Upper lobe of left lung (tissue), 6 donors: ENCODE measurements around the gene HSPB1. TPM values are rescaled to one million over a fixed set of nuclear protein-coding genes. Genes with fewer than 3 reads are reported as not detected.
A peak's percentile ranks its signal among the peaks of the same experiment; 100 is the strongest.
"Not testable (repeated sequence)": the region's sequence is repeated elsewhere in the genome, so short reads cannot be mapped to it uniquely, and the experiment has no call there.

ENCODE experiments used
- ATAC-seq, 2 donors: fragments of 200-7000 bp; cut with Tn5 transposase; one replicate each; pipeline ENCODE4 v1.9.1; 2022; ENCODE audit warnings: mild to moderate bottlenecking in 2 of 2, moderate library complexity in 2 of 2; ENCODE audit not compliant: low FRiP score in 2 of 2
- DNase-seq, 2 donors: peaks; one replicate each; pipeline ENCODE4 v3.0.0-alpha.2; 2019 to 2020
- H3K27ac ChIP-seq, 4 donors: fragments of 200-600 bp; sonication (generic); one replicate each; pipeline ENCODE4 v1.5.1; 2016 to 2019
- H3K27me3 ChIP-seq, 4 donors: fragments of 200-600 bp; sonication (generic); one replicate each; pipeline ENCODE4 v1.5.1; 2017 to 2019
- H3K36me3 ChIP-seq, 4 donors: fragments of 200-600 bp; sonication (generic); one replicate each; pipeline ENCODE4 v1.5.1; 2016 to 2019
- H3K4me1 ChIP-seq, 4 donors: fragments of 200-600 bp; sonication (generic); one replicate each; pipeline ENCODE4 v1.5.1; 2018 to 2019
- H3K4me3 ChIP-seq, 4 donors: fragments of 200-600 bp; sonication (generic); one replicate each; pipeline ENCODE4 v1.5.1; 2017 to 2019; ENCODE audit warnings: mild to moderate bottlenecking in 2 of 4, moderate library complexity in 1 of 4
- H3K9me3 ChIP-seq, 4 donors: fragments of 200-600 bp; sonication (generic); one replicate each; pipeline ENCODE4 v1.5.1; 2018 to 2019
- EP300 ChIP-seq, 4 donors: sonication (generic); formaldehyde crosslinking; IDR thresholded peaks; one replicate each; pipeline ENCODE4 v1.5.1; 2017; ENCODE audit warnings: antibody characterized with exemption in 4 of 4, control low read depth in 2 of 4
- POLR2A ChIP-seq, 4 donors: fragments of 450-650 bp; IDR thresholded peaks; one replicate each; pipeline ENCODE4 v1.5.1; 2016 to 2017; ENCODE audit warnings: antibody characterized with exemption in 4 of 4, mild to moderate bottlenecking in 2 of 4
- POLR2AphosphoS5 ChIP-seq, 2 donors: sonication (generic); formaldehyde crosslinking; IDR thresholded peaks; one replicate each; pipeline ENCODE4 v1.5.1; 2017; ENCODE audit warnings: antibody characterized with exemption in 2 of 2
- WGBS, 2 donors: methylation state at CpG; one replicate each; pipeline ENCODE4 v1.1.5; 2017 to 2018; 5-methylcytosine and 5-hydroxymethylcytosine counted together
- total RNA-seq, 6 donors: library from RNA; depleted of rRNA in 4 of 6; stranded (reverse); fragments of >200 nt in 4 of 6; gene quantifications; one replicate each; pipeline versions ENCODE4 v1.1.0 to v1.2.1, GENCODE V29; 2016 to 2021
- TF ChIP-seq, protein P1 (sequence below), 6 experiments: fragments of 450-650 bp in 4 of 6; fragments of 200-600 bp in 2 of 6; sonication (generic) in 2 of 6; IDR thresholded peaks; one replicate each; pipeline ENCODE4 v1.5.1; 2016 to 2019; ENCODE audit warnings: antibody characterized with exemption in 6 of 6
- donor health status: DM: no; HTN: no; CAD: no; lungs with moderate emphysema.
- donor health status: DM: no; HTN: yes; CAD: no; lungs with severe emphysema.

HSPB1 gene
- total RNA-seq, 6 donors from 2014 or later: 164 to 703 (median 300) TPM

DNA sequence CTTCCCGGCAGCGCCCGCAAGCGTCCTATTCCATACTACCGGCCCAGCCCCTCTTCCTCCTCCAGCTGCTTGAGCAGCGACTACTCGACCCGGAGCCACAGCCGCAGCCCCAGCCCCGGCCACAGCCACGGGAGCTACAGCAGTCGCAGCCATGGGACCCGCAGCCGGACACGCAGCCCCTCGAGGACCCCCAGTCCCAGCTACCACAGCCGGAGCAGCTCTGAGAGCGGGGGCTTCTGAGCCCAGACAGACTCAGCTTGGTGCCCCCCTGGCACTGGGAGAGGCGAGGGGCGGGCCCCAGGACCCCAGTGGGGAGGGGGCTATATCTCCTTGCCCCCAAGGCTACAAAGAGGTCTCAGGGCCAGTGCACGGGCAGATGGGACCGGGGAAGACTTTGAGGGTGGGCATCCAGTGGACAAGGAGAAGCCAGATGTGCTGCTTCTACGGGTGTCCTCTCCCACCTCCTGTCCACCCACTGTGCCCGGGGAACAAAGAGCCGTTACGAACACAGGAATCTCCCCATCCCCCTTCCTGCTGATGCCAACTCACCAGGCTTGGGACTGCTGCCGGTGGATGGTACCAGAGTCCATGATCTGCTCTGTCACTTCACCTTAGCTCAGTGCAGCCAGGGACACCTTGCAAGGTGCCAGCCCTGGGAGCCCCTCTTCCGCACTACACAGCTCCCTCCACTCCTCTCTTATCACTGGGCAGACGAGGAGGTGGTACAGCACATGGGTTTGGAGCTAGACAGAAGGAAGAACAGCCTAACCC lies 16.7 kb upstream of the HSPB1 start:
- peaks cover 0 to 24% (median 16%) of the 10 kb centered on the region in 4 donors for H3K27me3 ChIP-seq
- H3K27ac ChIP-seq: no peak overlapping the region
- ATAC-seq (no peak), DNase-seq (peak in 1 of 2 donors; percentile 82)
- WGBS, 2 donors: 82 to 84% methylated on average over 22 to 25 of the region's 29 CpGs
- no peak overlapping the region for H3K4me3 ChIP-seq
- no peaks in the 10 kb centered on the region for H3K9me3 ChIP-seq
- no peaks in the 10 kb centered on the region for H3K36me3 ChIP-seq
- H3K4me1 ChIP-seq: peaks cover 15 to 22% (median 19%) of the 10 kb centered on the region in 4 donors
- TF ChIP-seq EP300 (IDR thresholded peaks at IDR 0.05) (no peak), POLR2AphosphoS5 (IDR thresholded peaks at IDR 0.05) (no peak), POLR2A (IDR thresholded peaks at IDR 0.05) (no peak)
- TF ChIP-seq, protein P1, sequence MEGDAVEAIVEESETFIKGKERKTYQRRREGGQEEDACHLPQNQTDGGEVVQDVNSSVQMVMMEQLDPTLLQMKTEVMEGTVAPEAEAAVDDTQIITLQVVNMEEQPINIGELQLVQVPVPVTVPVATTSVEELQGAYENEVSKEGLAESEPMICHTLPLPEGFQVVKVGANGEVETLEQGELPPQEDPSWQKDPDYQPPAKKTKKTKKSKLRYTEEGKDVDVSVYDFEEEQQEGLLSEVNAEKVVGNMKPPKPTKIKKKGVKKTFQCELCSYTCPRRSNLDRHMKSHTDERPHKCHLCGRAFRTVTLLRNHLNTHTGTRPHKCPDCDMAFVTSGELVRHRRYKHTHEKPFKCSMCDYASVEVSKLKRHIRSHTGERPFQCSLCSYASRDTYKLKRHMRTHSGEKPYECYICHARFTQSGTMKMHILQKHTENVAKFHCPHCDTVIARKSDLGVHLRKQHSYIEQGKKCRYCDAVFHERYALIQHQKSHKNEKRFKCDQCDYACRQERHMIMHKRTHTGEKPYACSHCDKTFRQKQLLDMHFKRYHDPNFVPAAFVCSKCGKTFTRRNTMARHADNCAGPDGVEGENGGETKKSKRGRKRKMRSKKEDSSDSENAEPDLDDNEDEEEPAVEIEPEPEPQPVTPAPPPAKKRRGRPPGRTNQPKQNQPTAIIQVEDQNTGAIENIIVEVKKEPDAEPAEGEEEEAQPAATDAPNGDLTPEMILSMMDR (IDR thresholded peaks at IDR 0.05): no peak

DNA sequence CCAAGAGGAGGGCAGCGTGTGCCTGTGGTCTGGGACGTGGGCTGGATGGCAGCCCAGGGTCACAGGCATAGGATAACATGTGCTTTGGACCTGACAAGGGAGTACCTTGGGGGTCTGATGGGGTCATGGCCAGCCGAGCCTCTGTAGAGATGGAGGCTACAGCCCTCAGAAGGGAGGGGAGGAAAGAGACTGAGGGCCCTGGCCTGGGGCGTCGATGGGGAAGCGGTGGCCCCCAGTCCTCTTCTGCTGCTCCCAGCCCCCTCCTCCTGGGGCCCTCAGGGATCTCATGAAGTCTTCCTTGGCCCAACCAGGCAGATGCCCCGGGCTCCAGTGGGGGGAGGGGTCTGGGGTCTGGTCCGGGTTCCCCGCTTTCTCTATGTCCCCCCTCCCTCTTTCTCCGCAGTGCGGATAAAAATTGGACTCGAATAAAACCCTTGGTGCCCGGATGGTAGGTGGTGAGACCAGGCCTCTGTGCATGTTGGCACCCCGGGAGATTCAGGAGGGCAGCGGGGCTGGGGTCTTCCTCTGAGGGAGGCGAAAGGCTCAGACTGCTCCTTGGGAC lies 15.6 kb upstream of the HSPB1 start:
- DNase-seq: no peak
- H3K27ac ChIP-seq: no peak overlapping the region
- H3K27me3 ChIP-seq: peaks cover 0 to 19% (median 14%) of the 10 kb centered on the region in 4 donors
- no peaks in the 10 kb centered on the region for H3K36me3 ChIP-seq
- TF ChIP-seq EP300 (IDR thresholded peaks at IDR 0.05) (no peak), POLR2AphosphoS5 (IDR thresholded peaks at IDR 0.05) (no peak), POLR2A (IDR thresholded peaks at IDR 0.05) (no peak)
- H3K4me3 ChIP-seq: no peak overlapping the region
- no peak for ATAC-seq
- H3K4me1 ChIP-seq: peaks cover 20 to 23% (median 21%) of the 10 kb centered on the region in 4 donors
- no peaks in the 10 kb centered on the region for H3K9me3 ChIP-seq
- WGBS, 2 donors: 86 to 89% methylated on average over 14 to 15 of the region's 16 CpGs

DNA sequence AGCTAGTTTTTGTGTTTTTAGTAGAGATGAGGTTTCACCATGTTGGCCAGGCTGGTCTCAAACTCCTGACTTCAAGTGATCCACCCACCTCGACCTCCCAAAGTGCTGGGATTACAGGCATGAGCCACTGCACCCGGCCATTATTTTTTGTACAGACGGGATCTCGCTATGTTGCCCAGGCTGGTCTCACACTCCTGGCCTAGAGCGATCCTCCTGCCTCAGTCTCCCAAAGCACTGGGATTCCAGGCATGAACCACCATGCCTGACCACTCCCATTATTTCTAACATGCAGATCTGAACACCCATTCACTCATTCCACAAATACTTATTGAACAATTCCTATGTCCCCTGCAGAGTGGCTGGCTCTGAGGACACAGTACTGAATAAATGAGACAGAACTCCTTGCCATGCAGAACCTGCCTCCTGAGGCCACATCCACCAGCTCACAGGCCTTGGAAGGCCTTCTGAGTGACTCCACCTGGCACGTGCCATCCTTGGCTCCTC lies 11.6 kb upstream of the HSPB1 start:
- H3K4me3 ChIP-seq, H3K9me3 ChIP-seq, ATAC-seq, H3K27me3 ChIP-seq, H3K36me3 ChIP-seq, DNase-seq: not testable (repeated sequence)
- 92 to 95% methylated on average over 6 of the region's 6 CpGs for WGBS, 2 donors
- Histone ChIP-seq H3K4me1 (peaks cover 29 to 44% (median 40%) of the 10 kb centered on the region in 4 donors), H3K27ac (peak overlapping the region in 3 of 4 donors; percentile 91 to 93 (median 92))

DNA sequence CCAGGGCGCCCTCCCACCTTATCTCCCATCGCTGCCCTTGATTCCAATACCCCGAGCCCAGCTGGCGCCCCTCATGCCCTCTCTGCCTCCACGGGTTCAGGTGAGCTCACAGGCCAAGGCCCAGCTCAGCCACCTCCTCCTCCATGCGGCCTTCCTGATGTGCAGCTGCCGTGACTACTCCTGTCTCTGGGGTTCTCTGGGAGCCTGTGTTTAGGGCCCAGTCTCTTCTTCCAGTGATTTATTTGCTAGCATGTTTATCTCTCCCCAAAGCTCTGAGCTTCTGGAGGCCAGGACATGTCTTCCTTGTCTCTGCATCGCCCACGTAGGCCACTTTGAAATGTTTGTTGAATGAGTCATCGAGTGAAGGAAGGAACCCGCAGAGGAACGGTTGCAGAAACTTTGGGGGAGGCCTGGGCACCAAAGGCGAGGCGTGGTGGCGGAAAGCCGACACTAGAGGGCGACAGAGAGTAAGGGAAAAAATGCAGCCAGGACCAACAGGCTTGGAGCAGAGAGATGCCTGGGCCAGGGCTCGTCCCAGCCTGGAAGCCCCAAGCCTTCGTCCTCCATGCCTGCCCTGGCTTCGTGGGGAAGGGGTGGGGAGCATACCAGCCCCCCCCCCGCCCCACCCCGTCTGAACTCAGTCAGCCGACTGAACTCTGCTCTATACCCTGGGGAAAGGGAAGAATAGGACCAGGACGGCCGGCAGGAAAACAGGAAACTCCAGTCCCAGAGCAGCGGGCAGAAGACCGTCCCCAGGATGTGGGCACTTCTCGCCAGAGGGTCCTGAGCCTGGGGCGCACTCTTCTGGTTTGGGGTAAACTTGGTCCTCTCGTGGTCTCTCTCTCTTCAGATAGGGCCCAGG lies 10.9 kb upstream of the HSPB1 start:
- H3K27me3 ChIP-seq: no peaks in the 10 kb centered on the region
- peak overlapping the region; percentile 83 to 93 (median 92) for H3K27ac ChIP-seq
- peaks cover 34 to 51% (median 45%) of the 10 kb centered on the region in 4 donors for H3K4me1 ChIP-seq
- WGBS, 2 donors: 18 to 20% methylated on average over 25 to 28 of the region's 30 CpGs
- TF ChIP-seq, protein P1 (IDR thresholded peaks at IDR 0.05): peak; percentile 97 to 98 (median 98)
- TF ChIP-seq EP300 (IDR thresholded peaks at IDR 0.05) (no peak), POLR2A (IDR thresholded peaks at IDR 0.05) (peak in 1 of 4 donors; percentile 44), POLR2AphosphoS5 (IDR thresholded peaks at IDR 0.05) (peak; percentile 41 to 75)
- H3K9me3 ChIP-seq: no peaks in the 10 kb centered on the region
- H3K36me3 ChIP-seq: no peaks in the 10 kb centered on the region
- peak overlapping the region; percentile 4 to 49 (median 38) for H3K4me3 ChIP-seq
- peak; percentile 84 to 93 for DNase-seq
- ATAC-seq: peak; percentile 91 to 94

DNA sequence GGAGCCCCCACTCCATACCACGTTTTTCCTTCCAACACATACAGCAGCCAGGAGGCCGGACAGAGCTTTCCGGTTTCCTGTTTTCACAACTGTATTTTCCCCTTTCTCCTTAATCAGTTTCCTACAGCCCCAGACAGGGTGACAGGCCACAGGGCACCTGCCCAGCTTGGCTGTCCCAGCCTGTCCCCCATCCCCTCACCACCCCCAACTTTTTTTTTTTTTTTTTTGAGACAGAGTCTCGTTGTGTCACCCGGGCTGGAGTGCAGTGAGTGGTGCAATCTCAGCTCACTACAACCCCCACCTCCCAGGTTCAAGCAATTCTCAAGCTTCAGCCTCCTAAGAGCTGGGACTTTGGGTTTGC lies 10.3 kb upstream of the HSPB1 start:
- Histone ChIP-seq H3K36me3 (no peaks in the 10 kb centered on the region), H3K4me1 (peaks cover 40 to 56% (median 49%) of the 10 kb centered on the region in 4 donors), H3K9me3 (no peaks in the 10 kb centered on the region), H3K27ac (peak overlapping the region; percentile 83 to 93 (median 92)), H3K4me3 (peak overlapping the region; percentile 4 to 49 (median 38)), H3K27me3 (no peaks in the 10 kb centered on the region)
- WGBS, 2 donors: 3 to 4% methylated on average over 5 of the region's 5 CpGs
- peak in 1 of 2 donors; percentile 60 for DNase-seq
- TF ChIP-seq EP300 (IDR thresholded peaks at IDR 0.05) (no peak), POLR2A (IDR thresholded peaks at IDR 0.05) (no peak), POLR2AphosphoS5 (IDR thresholded peaks at IDR 0.05) (no peak)
- TF ChIP-seq, protein P1 (IDR thresholded peaks at IDR 0.05): no peak
- peak; percentile 7 to 15 for ATAC-seq

DNA sequence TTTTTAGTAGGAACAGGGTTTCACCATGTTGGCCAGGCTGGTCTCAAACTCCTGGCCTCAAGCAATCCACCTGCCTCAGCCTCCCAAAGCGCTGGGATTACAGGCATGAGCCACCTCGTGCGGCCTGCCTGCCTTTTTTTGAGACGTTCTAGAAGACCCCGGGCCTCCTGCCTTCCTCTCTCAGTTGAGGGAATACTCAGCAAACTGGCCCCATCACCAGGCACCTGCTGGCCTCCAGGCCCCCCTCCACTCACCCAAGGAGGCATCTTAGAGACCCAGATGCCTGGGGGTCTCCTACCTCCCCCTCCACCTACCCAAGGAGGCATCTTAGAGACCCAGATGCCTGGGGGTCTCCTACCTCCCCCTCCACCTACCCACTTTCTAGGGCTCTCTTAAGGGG lies 9.6 kb upstream of the HSPB1 start:
- H3K4me3 ChIP-seq, ATAC-seq, H3K9me3 ChIP-seq, H3K27me3 ChIP-seq, DNase-seq, H3K36me3 ChIP-seq: not testable (repeated sequence)
- Histone ChIP-seq H3K27ac (peak overlapping the region; percentile 83 to 93 (median 92)), H3K4me1 (peaks cover 44 to 60% (median 53%) of the 10 kb centered on the region in 4 donors)
- 87 to 97% methylated on average over 5 of the region's 5 CpGs for WGBS, 2 donors
